Prostate gland (tissue), 2 donors: ENCODE results near the gene EXOSC9.

Experiments used
- POLR2A ChIP-seq: fragments of 450-650 bp; IDR thresholded peaks from one replicate; pipeline ENCODE4 v1.6.1; 2016; ENCODE audit warnings: antibody characterized with exemption, mild to moderate bottlenecking
- TF ChIP-seq, protein P1 (sequence below), 4 experiments: fragments of 200-600 bp in 2 of 4; fragments of 450-650 bp in 2 of 4; sonication (generic) in 2 of 4; IDR thresholded peaks; 1 replicate in 3 of 4; 2 replicates in 1 of 4; pipeline ENCODE4 v1.5.1; 2016 to 2019; ENCODE audit warnings: antibody characterized with exemption in 4 of 4, mild to moderate bottlenecking in 2 of 4, moderate library complexity in 2 of 4

DNA sequence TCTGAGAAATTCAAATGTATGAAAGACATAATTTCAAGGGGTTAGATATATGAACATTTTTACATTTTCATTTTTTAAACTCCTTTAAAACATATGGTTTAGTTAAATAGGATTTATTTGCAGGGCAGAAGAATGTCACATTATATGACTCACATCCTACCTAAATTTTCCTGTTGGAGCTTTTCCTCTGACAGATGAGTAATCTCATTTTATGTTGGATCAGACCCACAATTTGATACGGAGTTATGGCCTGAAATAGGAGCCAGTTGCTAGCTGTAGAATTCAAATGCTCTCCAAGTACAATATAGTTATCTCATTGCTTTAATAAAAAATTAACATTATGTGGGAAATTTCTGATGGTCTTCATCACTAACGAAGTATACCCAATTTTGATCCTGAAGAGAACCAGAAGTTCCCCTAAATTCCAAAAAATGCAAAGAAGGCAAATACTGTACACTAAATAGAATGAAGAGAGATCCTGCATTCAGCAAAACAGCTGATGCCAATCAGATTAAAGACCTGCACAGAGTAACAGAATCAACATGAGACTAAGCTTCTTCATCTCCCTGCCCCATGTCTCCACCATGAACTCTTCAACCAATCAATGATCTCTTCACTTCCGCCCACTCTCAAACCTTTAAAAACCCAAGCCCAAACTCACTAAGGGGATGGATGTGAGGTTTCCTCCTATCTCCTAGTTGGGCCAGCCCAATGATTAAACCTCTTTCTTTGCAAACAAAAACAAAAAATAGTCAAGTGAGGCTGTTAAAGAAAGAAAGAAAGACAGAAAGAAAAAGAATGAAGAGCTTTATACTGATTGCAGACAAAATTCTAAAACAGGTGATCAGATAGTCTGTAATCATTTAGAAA lies 10.9 kb upstream of the EXOSC9 start:
- TF ChIP-seq, protein P1, sequence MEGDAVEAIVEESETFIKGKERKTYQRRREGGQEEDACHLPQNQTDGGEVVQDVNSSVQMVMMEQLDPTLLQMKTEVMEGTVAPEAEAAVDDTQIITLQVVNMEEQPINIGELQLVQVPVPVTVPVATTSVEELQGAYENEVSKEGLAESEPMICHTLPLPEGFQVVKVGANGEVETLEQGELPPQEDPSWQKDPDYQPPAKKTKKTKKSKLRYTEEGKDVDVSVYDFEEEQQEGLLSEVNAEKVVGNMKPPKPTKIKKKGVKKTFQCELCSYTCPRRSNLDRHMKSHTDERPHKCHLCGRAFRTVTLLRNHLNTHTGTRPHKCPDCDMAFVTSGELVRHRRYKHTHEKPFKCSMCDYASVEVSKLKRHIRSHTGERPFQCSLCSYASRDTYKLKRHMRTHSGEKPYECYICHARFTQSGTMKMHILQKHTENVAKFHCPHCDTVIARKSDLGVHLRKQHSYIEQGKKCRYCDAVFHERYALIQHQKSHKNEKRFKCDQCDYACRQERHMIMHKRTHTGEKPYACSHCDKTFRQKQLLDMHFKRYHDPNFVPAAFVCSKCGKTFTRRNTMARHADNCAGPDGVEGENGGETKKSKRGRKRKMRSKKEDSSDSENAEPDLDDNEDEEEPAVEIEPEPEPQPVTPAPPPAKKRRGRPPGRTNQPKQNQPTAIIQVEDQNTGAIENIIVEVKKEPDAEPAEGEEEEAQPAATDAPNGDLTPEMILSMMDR (IDR thresholded peaks at IDR 0.05) = no peak
- no peak for TF ChIP-seq POLR2A
